Neural cell (in vitro differentiated cells): ENCODE results near the gene TIAM2. TPM values are rescaled to one million over a fixed set of nuclear protein-coding genes. Genes with fewer than 3 reads are reported as not detected.

Source experiments
- H2AFZ ChIP-seq: fragments of 200-600, 300-800 bp; sonication (generic), shearing (Covaris generic); 2 replicates; pipeline ENCODE4 v1.6.0; 2014; ENCODE audit warnings: low read depth, mild to moderate bottlenecking, antibody characterized with exemption, low read length, moderate library complexity
- H3F3A ChIP-seq: fragments of 200-600 bp; shearing (Covaris generic); 2 replicates; pipeline ENCODE4 v1.6.1; 2016; ENCODE audit warnings: mild to moderate bottlenecking, moderate library complexity, mixed read lengths, antibody characterized with exemption, low read length; ENCODE audit not compliant: insufficient read depth, poor library complexity, severe bottlenecking
- H3K27ac ChIP-seq: fragments of 200-600, 300-800 bp; sonication (generic), shearing (Covaris generic); 2 replicates; pipeline ENCODE4 v1.5.1; 2014; ENCODE audit warnings: mild to moderate bottlenecking, low read length, moderate library complexity
- H3K27me3 ChIP-seq: fragments of 300-800, 200-600 bp; sonication (generic), shearing (Covaris generic); 2 replicates; pipeline ENCODE4 v1.6.0; 2014; ENCODE audit warnings: mild to moderate bottlenecking, low read depth, low read length, moderate library complexity; ENCODE audit not compliant: insufficient read depth
- H3K36me3 ChIP-seq: fragments of 300-800, 200-600 bp; sonication (generic), shearing (Covaris generic); 2 replicates; pipeline ENCODE4 v1.5.1; 2014; ENCODE audit warnings: mild to moderate bottlenecking, antibody characterized with exemption, low read length, moderate library complexity; ENCODE audit not compliant: insufficient read depth
- H3K4me2 ChIP-seq: fragments of 300-800, 200-600 bp; sonication (generic), shearing (Covaris generic); 2 replicates; pipeline ENCODE4 v1.6.0; 2014; ENCODE audit warnings: mild to moderate bottlenecking, low read length
- H3K4me3 ChIP-seq: fragments of 300-800, 200-600 bp; sonication (generic), shearing (Covaris generic); 2 replicates; pipeline ENCODE4 v1.5.1; 2014; ENCODE audit warnings: mild to moderate bottlenecking, low read length, moderate library complexity
- H3K79me2 ChIP-seq: fragments of 200-600 bp; shearing (Covaris generic); replicated peaks from 2 replicates; pipeline ENCODE4 v1.6.0; 2014; ENCODE audit warnings: mild to moderate bottlenecking, low read length, moderate library complexity; ENCODE audit not compliant: insufficient read depth
- H3K9ac ChIP-seq: fragments of 300-800, 200-600 bp; sonication (generic), shearing (Covaris generic); 2 replicates; pipeline ENCODE4 v1.6.1; 2016; ENCODE audit warnings: mild to moderate bottlenecking, low read length, mixed read lengths
- H3K9me2 ChIP-seq: fragments of 200-600 bp; shearing (Covaris generic); 2 replicates; pipeline ENCODE4 v1.6.1; 2016; ENCODE audit warnings: mild to moderate bottlenecking, low read length, mixed read lengths; ENCODE audit not compliant: insufficient read depth
- H3K9me3 ChIP-seq: fragments of 200-600, 300-800 bp; sonication (generic), shearing (Covaris generic); 2 replicates; pipeline ENCODE4 v1.6.1; 2016; ENCODE audit warnings: mild to moderate bottlenecking, mixed run types, low read length, moderate library complexity, mixed read lengths
- H4K20me1 ChIP-seq: fragments of 200-600 bp; shearing (Covaris generic); 2 replicates; pipeline ENCODE4 v1.6.1; 2016; ENCODE audit warnings: mild to moderate bottlenecking, mixed run types; ENCODE audit not compliant: insufficient read depth
- EP300 ChIP-seq: fragments of 450-650 bp; conservative IDR thresholded peaks from 2 replicates; pipeline ENCODE4 v1.6.1; 2014; ENCODE audit warnings: antibody characterized with exemption, mild to moderate bottlenecking, moderate library complexity; ENCODE audit not compliant: poor library complexity, severe bottlenecking
- EZH2 ChIP-seq: fragments of 200-600, 300-800 bp; shearing (Covaris generic), sonication (generic); IDR thresholded peaks from 2 replicates; pipeline ENCODE4 v1.6.1; 2014; ENCODE audit warnings: antibody characterized with exemption, low read length, borderline replicate concordance, mild to moderate bottlenecking; ENCODE audit not compliant: insufficient read depth, poor library complexity, severe bottlenecking
- MXI1 ChIP-seq: fragments of 450-650 bp; conservative IDR thresholded peaks from 2 replicates; pipeline ENCODE4 v1.6.1; 2014; ENCODE audit warnings: antibody characterized with exemption, mild to moderate bottlenecking; ENCODE audit not compliant: poor library complexity, severe bottlenecking
- RAD21 ChIP-seq: fragments of 450-650 bp; conservative IDR thresholded peaks from 2 replicates; pipeline ENCODE4 v1.6.1; 2014; ENCODE audit warnings: antibody characterized with exemption, mild to moderate bottlenecking, moderate library complexity
- SMC3 ChIP-seq: fragments of 450-650 bp; conservative IDR thresholded peaks from 2 replicates; pipeline ENCODE4 v1.6.1; 2014; ENCODE audit warnings: antibody characterized with exemption, mild to moderate bottlenecking, moderate library complexity; ENCODE audit not compliant: poor library complexity
- polyA plus RNA-seq: library from polyadenylated mRNA; depleted of rRNA; stranded (reverse); fragments of >200 nt; gene quantifications from 2 replicates; pipeline ENCODE4 v1.2.3, GENCODE V29; 2014
- TF ChIP-seq, protein P1 (sequence below): fragments of 450-650 bp; IDR thresholded peaks from 2 replicates; pipeline ENCODE4 v1.5.1; 2014; ENCODE audit warnings: antibody characterized with exemption, mild to moderate bottlenecking, moderate library complexity; ENCODE audit not compliant: poor library complexity, severe bottlenecking

The TIAM2 gene
- polyA plus RNA-seq, 1 donor from 2014 or later: 73.3 TPM

DNA sequence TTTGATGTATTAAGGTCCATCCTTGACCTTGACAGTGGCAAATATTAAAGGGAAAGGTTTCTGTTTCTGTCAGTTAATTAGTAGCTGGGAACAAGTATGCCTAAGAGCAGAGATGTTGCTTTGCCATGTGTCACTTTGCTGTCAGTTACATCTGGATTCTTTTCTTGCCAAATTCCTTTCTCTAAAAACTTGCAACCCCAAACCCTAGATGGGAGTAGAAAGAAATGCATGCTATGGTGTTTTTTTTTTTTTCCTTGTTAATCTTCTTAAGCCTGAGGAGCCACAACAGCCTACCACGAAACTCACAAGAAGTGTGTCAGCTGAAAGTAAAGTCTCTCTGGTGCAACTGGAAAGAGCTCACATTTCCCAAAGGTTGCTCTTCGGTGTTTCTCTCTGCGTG lies 250.7 kb downstream of the TIAM2 start (continued):
- TF ChIP-seq, protein P1, sequence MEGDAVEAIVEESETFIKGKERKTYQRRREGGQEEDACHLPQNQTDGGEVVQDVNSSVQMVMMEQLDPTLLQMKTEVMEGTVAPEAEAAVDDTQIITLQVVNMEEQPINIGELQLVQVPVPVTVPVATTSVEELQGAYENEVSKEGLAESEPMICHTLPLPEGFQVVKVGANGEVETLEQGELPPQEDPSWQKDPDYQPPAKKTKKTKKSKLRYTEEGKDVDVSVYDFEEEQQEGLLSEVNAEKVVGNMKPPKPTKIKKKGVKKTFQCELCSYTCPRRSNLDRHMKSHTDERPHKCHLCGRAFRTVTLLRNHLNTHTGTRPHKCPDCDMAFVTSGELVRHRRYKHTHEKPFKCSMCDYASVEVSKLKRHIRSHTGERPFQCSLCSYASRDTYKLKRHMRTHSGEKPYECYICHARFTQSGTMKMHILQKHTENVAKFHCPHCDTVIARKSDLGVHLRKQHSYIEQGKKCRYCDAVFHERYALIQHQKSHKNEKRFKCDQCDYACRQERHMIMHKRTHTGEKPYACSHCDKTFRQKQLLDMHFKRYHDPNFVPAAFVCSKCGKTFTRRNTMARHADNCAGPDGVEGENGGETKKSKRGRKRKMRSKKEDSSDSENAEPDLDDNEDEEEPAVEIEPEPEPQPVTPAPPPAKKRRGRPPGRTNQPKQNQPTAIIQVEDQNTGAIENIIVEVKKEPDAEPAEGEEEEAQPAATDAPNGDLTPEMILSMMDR: no peak

DNA sequence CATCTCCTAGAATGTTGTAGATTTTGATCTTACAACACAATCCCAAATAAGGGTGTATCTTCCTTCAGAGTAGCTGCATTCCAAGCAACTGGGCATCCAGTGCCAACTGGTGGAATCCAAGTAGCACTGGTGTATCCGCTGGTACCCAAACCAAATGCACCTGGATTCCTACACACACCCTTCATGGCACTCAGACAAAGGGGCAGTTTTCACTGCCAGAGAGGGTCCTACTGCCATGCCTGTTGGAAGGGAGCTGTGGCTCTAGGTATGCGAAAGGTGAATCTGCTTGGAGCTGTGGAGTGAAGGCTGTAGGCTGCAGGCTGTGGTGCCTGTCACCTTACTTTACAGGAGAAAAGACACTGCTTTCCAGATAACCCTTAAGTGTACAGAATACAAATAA lies 251.7 kb downstream of the TIAM2 start:
- Histone ChIP-seq H3K4me3 (no peak overlapping the region), H4K20me1 (no peaks in the 10 kb centered on the region), H3K36me3 (peaks cover 8% of the 10 kb centered on the region), H3K9me2 (no peaks in the 10 kb centered on the region), H3K27me3 (no peaks in the 10 kb centered on the region), H3K9ac (no peak overlapping the region), H3K4me2 (no peak overlapping the region), H2AFZ (no peak overlapping the region), H3F3A (no peaks in the 10 kb centered on the region), H3K9me3 (no peaks in the 10 kb centered on the region), H3K79me2 (no peaks in the 10 kb centered on the region), H3K27ac (no peak overlapping the region)
- TF ChIP-seq EZH2 (no peak), SMC3 (no peak), MXI1 (no peak), RAD21 (no peak)

DNA sequence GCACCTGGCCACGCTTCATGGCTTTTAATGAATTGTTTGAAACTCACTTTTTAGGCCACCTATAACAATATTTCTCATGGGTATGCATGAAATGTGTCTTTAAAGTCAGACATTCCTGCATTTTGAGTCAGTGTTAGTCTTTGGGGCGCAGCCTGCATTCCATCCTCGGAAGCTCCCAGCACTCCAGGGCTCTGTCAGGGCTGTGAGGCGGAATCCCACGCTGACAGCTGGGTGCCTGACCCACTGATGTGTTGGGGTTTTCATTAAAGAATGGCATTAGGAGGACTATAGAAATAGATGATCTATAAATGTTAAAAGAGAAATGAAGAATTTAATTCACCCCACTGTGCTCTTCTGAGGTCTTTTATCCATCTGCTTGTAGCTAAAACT lies 252.5 kb downstream of the TIAM2 start:
- no peaks in the 10 kb centered on the region for H3K79me2 ChIP-seq
- no peaks in the 10 kb centered on the region for H3K27me3 ChIP-seq
- no peaks in the 10 kb centered on the region for H3F3A ChIP-seq
- TF ChIP-seq EZH2: no peak
- no peak for TF ChIP-seq EP300
- TF ChIP-seq, protein P1: no peak
- no peak overlapping the region for H3K9ac ChIP-seq
- H3K4me3 ChIP-seq: no peak overlapping the region
- H3K9me3 ChIP-seq: no peaks in the 10 kb centered on the region
- H3K27ac ChIP-seq: no peak overlapping the region
- H3K9me2 ChIP-seq: no peaks in the 10 kb centered on the region
- H3K36me3 ChIP-seq: peaks cover 8% of the 10 kb centered on the region
- H2AFZ ChIP-seq: no peak overlapping the region
- no peak overlapping the region for H3K4me2 ChIP-seq
- no peaks in the 10 kb centered on the region for H4K20me1 ChIP-seq
